Hepatocyte (in vitro differentiated cells): ENCODE results near the gene IGSF6.

Experiments
- EZH2 ChIP-seq: fragments of 200-600 bp; sonication (generic); IDR thresholded peaks from 2 replicates; pipeline ENCODE4 v1.6.1; 2016; ENCODE audit warnings: antibody characterized with exemption, mild to moderate bottlenecking, borderline replicate concordance
- TF ChIP-seq, protein P1 (sequence below): fragments of 200-600 bp; sonication (generic); IDR thresholded peaks from 2 replicates; pipeline ENCODE4 v1.5.1; 2016; ENCODE audit warnings: antibody characterized with exemption, mild to moderate bottlenecking; ENCODE audit not compliant: poor library complexity

DNA sequence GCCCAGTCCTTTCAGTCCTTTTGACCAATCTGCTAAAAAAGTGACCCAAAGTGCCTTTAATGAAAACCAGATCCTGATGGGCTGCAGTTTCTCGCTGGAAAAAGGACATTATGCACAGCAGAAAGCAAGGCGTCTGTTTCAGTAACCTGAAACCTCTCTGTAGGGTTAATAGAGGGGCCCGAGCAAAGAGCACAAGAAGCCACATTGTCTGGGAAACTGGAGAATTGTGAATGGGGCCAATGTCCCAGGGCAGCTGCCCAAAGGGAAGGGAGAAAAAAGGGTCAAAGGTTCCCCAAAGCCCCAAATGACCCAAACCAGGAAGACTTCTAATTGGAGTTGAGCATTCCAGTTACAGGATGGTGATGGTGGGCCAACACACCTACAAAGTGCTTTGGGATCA lies 14.4 kb upstream of the IGSF6 start:
- TF ChIP-seq, protein P1, sequence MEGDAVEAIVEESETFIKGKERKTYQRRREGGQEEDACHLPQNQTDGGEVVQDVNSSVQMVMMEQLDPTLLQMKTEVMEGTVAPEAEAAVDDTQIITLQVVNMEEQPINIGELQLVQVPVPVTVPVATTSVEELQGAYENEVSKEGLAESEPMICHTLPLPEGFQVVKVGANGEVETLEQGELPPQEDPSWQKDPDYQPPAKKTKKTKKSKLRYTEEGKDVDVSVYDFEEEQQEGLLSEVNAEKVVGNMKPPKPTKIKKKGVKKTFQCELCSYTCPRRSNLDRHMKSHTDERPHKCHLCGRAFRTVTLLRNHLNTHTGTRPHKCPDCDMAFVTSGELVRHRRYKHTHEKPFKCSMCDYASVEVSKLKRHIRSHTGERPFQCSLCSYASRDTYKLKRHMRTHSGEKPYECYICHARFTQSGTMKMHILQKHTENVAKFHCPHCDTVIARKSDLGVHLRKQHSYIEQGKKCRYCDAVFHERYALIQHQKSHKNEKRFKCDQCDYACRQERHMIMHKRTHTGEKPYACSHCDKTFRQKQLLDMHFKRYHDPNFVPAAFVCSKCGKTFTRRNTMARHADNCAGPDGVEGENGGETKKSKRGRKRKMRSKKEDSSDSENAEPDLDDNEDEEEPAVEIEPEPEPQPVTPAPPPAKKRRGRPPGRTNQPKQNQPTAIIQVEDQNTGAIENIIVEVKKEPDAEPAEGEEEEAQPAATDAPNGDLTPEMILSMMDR: no peak
- no peak for TF ChIP-seq EZH2
